ENCODE results near the gene SPHK1. TPM values are rescaled to one million over a fixed set of nuclear protein-coding genes. Genes with fewer than 3 reads are reported as not detected.

The SPHK1 gene
- total and polyA plus RNA-seq, 8 donors = 5.1 to 46.3 (median 10.2) TPM

- no peak for DNase-seq
- Histone ChIP-seq H3K9me3 (no peaks in the 10 kb centered on the region), H3K4me1 (peaks cover 0 to 7% (median 0%) of the 10 kb centered on the region in 3 donors), H3K27ac (no peak overlapping the region), H3K36me3 (no peaks in the 10 kb centered on the region), H3K27me3 (no peaks in the 10 kb centered on the region), H3K4me3 (no peak overlapping the region)
- intact Hi-C loops (cut with DNase I) = no loop called here
- TF ChIP-seq, protein P1, sequence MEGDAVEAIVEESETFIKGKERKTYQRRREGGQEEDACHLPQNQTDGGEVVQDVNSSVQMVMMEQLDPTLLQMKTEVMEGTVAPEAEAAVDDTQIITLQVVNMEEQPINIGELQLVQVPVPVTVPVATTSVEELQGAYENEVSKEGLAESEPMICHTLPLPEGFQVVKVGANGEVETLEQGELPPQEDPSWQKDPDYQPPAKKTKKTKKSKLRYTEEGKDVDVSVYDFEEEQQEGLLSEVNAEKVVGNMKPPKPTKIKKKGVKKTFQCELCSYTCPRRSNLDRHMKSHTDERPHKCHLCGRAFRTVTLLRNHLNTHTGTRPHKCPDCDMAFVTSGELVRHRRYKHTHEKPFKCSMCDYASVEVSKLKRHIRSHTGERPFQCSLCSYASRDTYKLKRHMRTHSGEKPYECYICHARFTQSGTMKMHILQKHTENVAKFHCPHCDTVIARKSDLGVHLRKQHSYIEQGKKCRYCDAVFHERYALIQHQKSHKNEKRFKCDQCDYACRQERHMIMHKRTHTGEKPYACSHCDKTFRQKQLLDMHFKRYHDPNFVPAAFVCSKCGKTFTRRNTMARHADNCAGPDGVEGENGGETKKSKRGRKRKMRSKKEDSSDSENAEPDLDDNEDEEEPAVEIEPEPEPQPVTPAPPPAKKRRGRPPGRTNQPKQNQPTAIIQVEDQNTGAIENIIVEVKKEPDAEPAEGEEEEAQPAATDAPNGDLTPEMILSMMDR (IDR thresholded peaks at IDR 0.05) = no peak
- ATAC-seq = no peak
- FAIRE-seq = no peak
- 87 to 88% methylated on average over 16 of the region's 16 CpGs for WGBS, 2 donors
Observed at GRCh38 chr17:76371656-76372628, 12.5 kb upstream of the SPHK1 start.

GRCh38 chr17:76376318-76377133 is 7.9 kb upstream of the SPHK1 start:
- peak; percentile 41 to 75 (median 59) for ATAC-seq
- no peak for FAIRE-seq

DNA sequence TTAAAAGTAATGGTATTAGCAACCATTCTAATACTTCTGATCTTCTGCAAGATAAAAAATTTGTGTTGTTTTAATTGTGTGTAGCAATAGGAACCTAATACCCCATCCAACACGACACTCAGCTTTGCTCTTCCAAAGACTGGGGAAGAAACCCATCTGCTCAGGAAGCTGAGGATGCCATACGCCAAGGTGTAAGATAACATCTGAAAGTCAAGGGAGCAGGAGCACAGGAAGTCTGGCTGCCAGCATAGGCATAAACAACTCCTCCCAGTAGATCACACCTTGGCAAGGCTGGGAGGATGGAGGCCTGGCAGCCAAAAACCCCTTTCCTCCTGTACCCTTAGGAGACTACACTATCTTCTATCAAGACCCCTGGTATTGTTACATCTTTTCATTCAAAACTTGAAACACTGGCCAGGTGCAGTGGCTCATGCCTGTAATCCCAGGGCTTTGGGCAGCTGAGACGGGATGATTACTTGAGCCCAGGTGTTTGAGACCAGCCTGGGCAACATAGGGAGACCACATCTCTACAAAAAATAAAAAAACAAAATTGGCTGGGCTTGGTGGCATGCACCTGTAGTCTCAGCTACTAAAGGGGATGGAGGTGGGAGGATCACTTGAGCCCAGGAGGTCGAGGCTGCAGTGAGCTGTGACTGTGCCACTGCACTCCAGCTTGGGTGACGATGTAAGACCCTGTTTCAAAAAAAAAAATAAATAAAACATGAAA is 5.7 kb upstream of the SPHK1 start:
- no peak for DNase-seq
- Histone ChIP-seq H3K9me3 (no peaks in the 10 kb centered on the region), H3K4me1 (peaks cover 0 to 7% (median 0%) of the 10 kb centered on the region in 3 donors), H3K36me3 (no peaks in the 10 kb centered on the region), H3K4me3 (no peak overlapping the region), H3K27ac (no peak overlapping the region), H3K27me3 (no peaks in the 10 kb centered on the region)
- no peak for FAIRE-seq
- WGBS, 2 donors = 80 to 82% methylated on average over 5 of the region's 5 CpGs
- intact Hi-C loops (cut with DNase I) = no loop called here
- TF ChIP-seq, protein P1 (IDR thresholded peaks at IDR 0.05) = no peak
- ATAC-seq = no peak

More at GRCh38 chr17:76376318-76377133, 7.9 kb upstream of the SPHK1 start:
- 56 to 58% methylated on average over 8 of the region's 8 CpGs for WGBS, 2 donors
- Histone ChIP-seq H3K9me3 (no peaks in the 10 kb centered on the region), H3K36me3 (no peaks in the 10 kb centered on the region), H3K4me3 (no peak overlapping the region), H3K27me3 (no peaks in the 10 kb centered on the region), H3K4me1 (peaks cover 0 to 7% (median 0%) of the 10 kb centered on the region in 3 donors), H3K27ac (peak overlapping the region in 3 of 4 donors; percentile 33 to 79 (median 47))
- intact Hi-C loops (cut with DNase I) = no loop called here
- TF ChIP-seq, protein P1 (IDR thresholded peaks at IDR 0.05) = no peak
- DNase-seq = peak in 2 of 6 donors; percentile 48 to 49

- no peak for ATAC-seq
- FAIRE-seq = no peak
- H3K27me3 ChIP-seq = no peaks in the 10 kb centered on the region
- H3K9me3 ChIP-seq = no peaks in the 10 kb centered on the region
- TF ChIP-seq, protein P1 (IDR thresholded peaks at IDR 0.05) = no peak
- WGBS, 2 donors = 84 to 87% methylated on average over 11 of the region's 11 CpGs
- no peak for DNase-seq
- H3K36me3 ChIP-seq = no peaks in the 10 kb centered on the region
- H3K27ac ChIP-seq = no peak overlapping the region
- H3K4me3 ChIP-seq = no peak overlapping the region
- intact Hi-C loops (cut with DNase I) = no loop called here
- peaks cover 0 to 7% (median 0%) of the 10 kb centered on the region in 3 donors for H3K4me1 ChIP-seq
Observed at GRCh38 chr17:76379275-76379641, 5.2 kb upstream of the SPHK1 start.
